Natural killer cell (primary cell): ENCODE measurements around the gene CEP290. TPM values are rescaled to one million over a fixed set of nuclear protein-coding genes. Genes with fewer than 3 reads are reported as not detected.

Experiments
- ATAC-seq, 3 donors: fragments of 150-1000 bp in 2 of 3; fragments of 200-7000 bp in 1 of 3; cut with Tn5 transposase; 1 replicate in 1 of 3; 2 replicates in 2 of 3; pipeline ENCODE4 v1.10.0; 2021; ENCODE audit warnings: mild to moderate bottlenecking in 2 of 3, moderate library complexity in 2 of 3
- DNase-seq, 2 donors: peaks; one replicate each; pipeline versions ENCODE4 v3.0.0 to v3.0.0-alpha.2; 2013 to 2021; ENCODE audit warnings: mixed read lengths in 1 of 2
- H3K27ac ChIP-seq: one replicate; pipeline ENCODE4 v1.5.1; 2013; ENCODE audit warnings: mild to moderate bottlenecking, low read length
- H3K27me3 ChIP-seq: one replicate; pipeline ENCODE4 v1.6.1; 2013; ENCODE audit warnings: low read length; ENCODE audit not compliant: control insufficient read depth, insufficient read depth
- H3K36me3 ChIP-seq: one replicate; pipeline ENCODE4 v1.6.1; 2013; ENCODE audit warnings: low read length; ENCODE audit not compliant: control insufficient read depth, insufficient read depth
- H3K4me1 ChIP-seq: one replicate; pipeline ENCODE4 v1.6.1; 2013; ENCODE audit warnings: low read length; ENCODE audit not compliant: control insufficient read depth, insufficient read depth
- H3K4me3 ChIP-seq: one replicate; pipeline ENCODE4 v1.5.1; 2013; ENCODE audit warnings: low read length
- H3K9me3 ChIP-seq: one replicate; pipeline ENCODE4 v1.6.1; 2013; ENCODE audit warnings: low read length; ENCODE audit not compliant: control insufficient read depth, insufficient read depth
- H3K27ac Mint-ChIP-seq, 2 donors: one replicate each; pipeline ENCODE4 v1.8.0; 2022; ENCODE audit warnings: mild to moderate bottlenecking in 2 of 2, mixed read lengths in 2 of 2, moderate library complexity in 1 of 2
- H3K27me3 Mint-ChIP-seq, 2 donors: one replicate each; pipeline ENCODE4 v1.8.0; 2022; ENCODE audit warnings: low read depth in 2 of 2, mixed read lengths in 2 of 2
- H3K36me3 Mint-ChIP-seq: one replicate; pipeline ENCODE4 v1.8.0; 2022; ENCODE audit warnings: mixed read lengths
- H3K4me1 Mint-ChIP-seq, 2 donors: one replicate each; pipeline ENCODE4 v1.8.0; 2022; ENCODE audit warnings: mixed read lengths in 2 of 2
- H3K4me3 Mint-ChIP-seq: one replicate; pipeline ENCODE4 v1.8.0; 2022; ENCODE audit warnings: mild to moderate bottlenecking, moderate library complexity, mixed read lengths
- H3K9me3 Mint-ChIP-seq, 2 donors: one replicate each; pipeline ENCODE4 v1.8.0; 2022; ENCODE audit warnings: mixed read lengths in 2 of 2
- CTCF ChIP-seq: fragments of 200-600 bp; IDR thresholded peaks from one replicate; pipeline ENCODE4 v1.8.0; 2022; ENCODE audit warnings: antibody characterized with exemption
- WGBS: methylation state at CpG from one replicate; pipeline ENCODE4 v1.1.7; 2013; ENCODE audit warnings: missing lambda C conversion rate; ENCODE audit not compliant: insufficient coverage; 5-methylcytosine and 5-hydroxymethylcytosine counted together
- intact Hi-C: fragments of 100-400 bp; cut with micrococcal nuclease; formaldehyde crosslinking; loops from one replicate; pipeline ENCODE4 v1.14.2; 2022
- total RNA-seq, 4 donors: library from RNA; stranded (reverse); fragments of 120-200 nt in 1 of 4; gene quantifications; one replicate each; pipeline versions ENCODE4 v1.2.3 to v1.2.4, GENCODE V29; 2013 to 2022

The CEP290 gene
- total RNA-seq, 3 donors from 2014 or later (not counting 1 experiment from before 2014, with no cell fraction given): 14.3 to 23.6 (median 18.7) TPM

- no peak for DNase-seq
- H3K9me3 Mint-ChIP-seq: no peaks in the 10 kb centered on the region
- Histone ChIP-seq H3K27me3 (no peaks in the 10 kb centered on the region), H3K9me3 (no peaks in the 10 kb centered on the region), H3K27ac (no peak overlapping the region), H3K4me1 (no peaks in the 10 kb centered on the region), H3K36me3 (peaks cover 57% of the 10 kb centered on the region), H3K4me3 (no peak overlapping the region)
- no peak for ATAC-seq
- H3K27me3 Mint-ChIP-seq: no peaks in the 10 kb centered on the region
- 98% methylated on average over 2 of the region's 2 CpGs for WGBS
- no peak for TF ChIP-seq CTCF
- no peaks in the 10 kb centered on the region for H3K4me1 Mint-ChIP-seq
- no peak overlapping the region for H3K27ac Mint-ChIP-seq
- intact Hi-C loops: no loop called here
- no peak overlapping the region for H3K4me3 Mint-ChIP-seq
- peaks cover 28% of the 10 kb centered on the region for H3K36me3 Mint-ChIP-seq
Measured at GRCh38 chr12:88108021-88108420, 33.9 kb downstream of the CEP290 start.

DNA sequence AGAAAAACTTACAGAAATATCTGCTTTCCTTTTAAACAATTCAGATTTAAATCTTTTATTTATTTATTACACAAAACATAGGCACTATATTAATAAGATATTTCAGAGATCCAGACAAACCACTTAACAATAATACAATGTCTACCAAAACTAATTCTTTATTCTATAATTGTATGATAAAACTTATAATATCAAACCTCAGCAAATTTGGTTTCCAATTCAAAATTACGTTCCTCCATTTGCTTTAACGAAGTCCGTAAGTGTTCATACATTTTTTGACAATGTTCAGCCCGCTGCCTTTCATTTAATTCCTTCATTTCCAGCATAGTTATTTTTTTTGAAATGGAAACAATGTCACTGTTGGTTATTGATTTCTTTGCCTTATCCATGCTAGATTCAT, 48.3 kb downstream of the CEP290 start:
- Mint-ChIP-seq H3K9me3 (no peaks in the 10 kb centered on the region), H3K4me1 (no peaks in the 10 kb centered on the region), H3K36me3 (peaks cover 7% of the 10 kb centered on the region), H3K27ac (no peak overlapping the region), H3K27me3 (no peaks in the 10 kb centered on the region), H3K4me3 (no peak overlapping the region)
- H3K27me3 ChIP-seq: no peaks in the 10 kb centered on the region
- DNase-seq: no peak
- no peak overlapping the region for H3K27ac ChIP-seq
- peaks cover 24% of the 10 kb centered on the region for H3K36me3 ChIP-seq
- WGBS: 96% methylated on average over 3 of the region's 4 CpGs
- intact Hi-C loops: no loop called here
- H3K9me3 ChIP-seq: no peaks in the 10 kb centered on the region
- H3K4me3 ChIP-seq: no peak overlapping the region
- TF ChIP-seq CTCF: no peak
- no peaks in the 10 kb centered on the region for H3K4me1 ChIP-seq
- no peak for ATAC-seq

DNA sequence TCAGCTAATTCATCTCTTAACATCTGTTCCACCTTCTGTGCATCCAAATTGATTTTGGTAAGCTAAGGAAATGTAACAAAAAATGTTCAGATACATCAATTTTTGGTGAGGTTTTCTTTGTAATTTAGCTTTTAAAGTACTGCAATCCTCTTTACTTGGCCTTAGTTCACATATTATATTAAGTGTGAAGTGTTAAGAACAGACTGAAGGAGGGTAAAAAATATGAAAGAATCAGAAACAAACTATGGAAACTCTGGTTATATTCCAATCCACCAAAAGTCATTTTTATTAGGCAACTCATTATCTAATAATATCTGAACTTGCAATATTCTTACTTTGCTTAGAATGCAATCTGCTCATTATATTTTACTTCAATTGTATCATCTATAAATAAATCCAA, 49.1 kb downstream of the CEP290 start:
- Mint-ChIP-seq H3K4me1 (no peaks in the 10 kb centered on the region), H3K36me3 (peaks cover 7% of the 10 kb centered on the region), H3K27me3 (no peaks in the 10 kb centered on the region), H3K27ac (no peak overlapping the region), H3K9me3 (no peaks in the 10 kb centered on the region), H3K4me3 (no peak overlapping the region)
- H3K27ac ChIP-seq: no peak overlapping the region
- TF ChIP-seq CTCF: no peak
- DNase-seq: no peak
- peaks cover 26% of the 10 kb centered on the region for H3K36me3 ChIP-seq
- intact Hi-C loops: no loop called here
- H3K9me3 ChIP-seq: no peaks in the 10 kb centered on the region
- H3K4me3 ChIP-seq: no peak overlapping the region
- no peaks in the 10 kb centered on the region for H3K27me3 ChIP-seq
- H3K4me1 ChIP-seq: no peaks in the 10 kb centered on the region
- ATAC-seq: no peak

- H3K36me3 Mint-ChIP-seq: peaks cover 17% of the 10 kb centered on the region
- no peaks in the 10 kb centered on the region for H3K27me3 ChIP-seq
Measured at GRCh38 chr12:88084210-88084609, 57.7 kb downstream of the CEP290 start.

More at GRCh38 chr12:88084210-88084609, 57.7 kb downstream of the CEP290 start:
- Histone ChIP-seq H3K9me3 (no peaks in the 10 kb centered on the region), H3K27ac (no peak overlapping the region), H3K4me3 (no peak overlapping the region), H3K36me3 (peaks cover 70% of the 10 kb centered on the region), H3K4me1 (no peaks in the 10 kb centered on the region)
- Mint-ChIP-seq H3K27ac (no peak overlapping the region), H3K4me3 (no peak overlapping the region), H3K9me3 (no peaks in the 10 kb centered on the region), H3K27me3 (no peaks in the 10 kb centered on the region), H3K4me1 (no peaks in the 10 kb centered on the region)
- WGBS: 89% methylated on average over 2 of the region's 4 CpGs
- no peak for TF ChIP-seq CTCF
- ATAC-seq (no peak), DNase-seq (no peak)
- intact Hi-C loops: no loop called here
